DOHH2 (cell line): ENCODE results near the gene AUTS2.

ENCODE experiments used
- EZH2phosphoT487 ChIP-seq: fragments of 200-600 bp; sonication (generic); IDR thresholded peaks from 2 replicates; pipeline ENCODE4 v1.6.1; 2017; ENCODE audit warnings: borderline replicate concordance, mild to moderate bottlenecking, antibody characterized with exemption, low read length, moderate library complexity, mixed read lengths
- TF ChIP-seq, protein P1 (sequence below): fragments of 200-600 bp; sonication (generic); IDR thresholded peaks from one replicate; pipeline ENCODE4 v1.5.1; 2014; ENCODE audit warnings: antibody characterized with exemption, mild to moderate bottlenecking, low read depth, low read length; ENCODE audit not compliant: poor library complexity, severe bottlenecking

DNA sequence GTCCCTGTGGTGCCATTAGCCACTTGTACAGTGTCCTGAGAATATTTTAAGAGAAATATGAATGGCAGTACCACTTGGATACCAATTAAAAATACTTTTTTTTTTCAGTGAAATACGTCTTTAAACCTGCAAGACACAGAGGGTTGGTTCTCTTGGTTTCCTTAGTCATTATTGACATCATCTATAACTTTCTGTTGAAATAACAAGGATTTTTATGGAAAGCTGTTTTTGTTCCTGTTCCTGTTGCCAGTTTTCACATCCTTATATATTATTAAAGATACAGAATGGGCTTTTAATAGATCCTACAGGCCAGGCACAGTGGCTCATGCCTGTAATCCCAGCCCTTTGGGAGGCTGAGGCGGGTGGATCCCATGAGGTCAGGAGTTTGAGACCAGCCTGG, 579.9 kb downstream of the AUTS2 start:
- TF ChIP-seq, protein P1, sequence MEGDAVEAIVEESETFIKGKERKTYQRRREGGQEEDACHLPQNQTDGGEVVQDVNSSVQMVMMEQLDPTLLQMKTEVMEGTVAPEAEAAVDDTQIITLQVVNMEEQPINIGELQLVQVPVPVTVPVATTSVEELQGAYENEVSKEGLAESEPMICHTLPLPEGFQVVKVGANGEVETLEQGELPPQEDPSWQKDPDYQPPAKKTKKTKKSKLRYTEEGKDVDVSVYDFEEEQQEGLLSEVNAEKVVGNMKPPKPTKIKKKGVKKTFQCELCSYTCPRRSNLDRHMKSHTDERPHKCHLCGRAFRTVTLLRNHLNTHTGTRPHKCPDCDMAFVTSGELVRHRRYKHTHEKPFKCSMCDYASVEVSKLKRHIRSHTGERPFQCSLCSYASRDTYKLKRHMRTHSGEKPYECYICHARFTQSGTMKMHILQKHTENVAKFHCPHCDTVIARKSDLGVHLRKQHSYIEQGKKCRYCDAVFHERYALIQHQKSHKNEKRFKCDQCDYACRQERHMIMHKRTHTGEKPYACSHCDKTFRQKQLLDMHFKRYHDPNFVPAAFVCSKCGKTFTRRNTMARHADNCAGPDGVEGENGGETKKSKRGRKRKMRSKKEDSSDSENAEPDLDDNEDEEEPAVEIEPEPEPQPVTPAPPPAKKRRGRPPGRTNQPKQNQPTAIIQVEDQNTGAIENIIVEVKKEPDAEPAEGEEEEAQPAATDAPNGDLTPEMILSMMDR: no peak
- no peak for TF ChIP-seq EZH2phosphoT487
